Astrocyte (in vitro differentiated cells and primary cell): Measurements from ENCODE around the gene SLC6A4. TPM values are rescaled to one million over a fixed set of nuclear protein-coding genes. Genes with fewer than 3 reads are reported as not detected.

ENCODE experiments used
- DNase-seq: peaks from one replicate; pipeline ENCODE4 v3.0.0-alpha.2; 2010; ENCODE audit warnings: low read depth
- FAIRE-seq: peaks from 2 replicates; lab custom pipeline; 2011; peaks lifted over from hg19 to GRCh38; lab: Jason Lieb, UNC
- H2AFZ ChIP-seq: 2 replicates; pipeline ENCODE4 v1.6.0; 2012; ENCODE audit warnings: low read depth, low read length, inconsistent platforms
- H3K27ac ChIP-seq: 2 replicates; pipeline ENCODE4 v1.5.1; 2011; ENCODE audit warnings: low read depth, low read length, inconsistent platforms
- H3K27me3 ChIP-seq: 2 replicates; pipeline ENCODE4 v1.6.0; 2011; ENCODE audit warnings: low read length, inconsistent platforms; ENCODE audit not compliant: insufficient read depth
- H3K36me3 ChIP-seq: 2 replicates; pipeline ENCODE4 v1.5.1; 2011; ENCODE audit warnings: low read length, inconsistent platforms; ENCODE audit not compliant: insufficient read depth
- H3K4me1 ChIP-seq: 2 replicates; pipeline ENCODE4 v1.5.1; 2011; ENCODE audit warnings: low read length, inconsistent platforms; ENCODE audit not compliant: insufficient read depth
- H3K4me2 ChIP-seq: 2 replicates; pipeline ENCODE4 v1.6.0; 2012; ENCODE audit warnings: low read length, inconsistent platforms
- H3K4me3 ChIP-seq: 2 replicates; pipeline ENCODE4 v1.5.1; 2011; ENCODE audit warnings: low read depth, mild to moderate bottlenecking, low read length, inconsistent platforms; ENCODE audit not compliant: insufficient read depth
- H3K79me2 ChIP-seq: 2 replicates; pipeline ENCODE4 v1.6.0; 2012; ENCODE audit warnings: mild to moderate bottlenecking, low read length, inconsistent platforms; ENCODE audit not compliant: insufficient read depth
- H3K9ac ChIP-seq: 2 replicates; pipeline ENCODE4 v1.6.0; 2012; ENCODE audit warnings: mild to moderate bottlenecking, low read length, inconsistent platforms
- H3K9me3 ChIP-seq: 2 replicates; pipeline ENCODE4 v1.5.1; 2012; ENCODE audit warnings: low read depth, mild to moderate bottlenecking, low read length, inconsistent platforms; ENCODE audit not compliant: insufficient read depth
- H4K20me1 ChIP-seq: 2 replicates; pipeline ENCODE4 v1.6.0; 2012; ENCODE audit warnings: low read length, inconsistent platforms; ENCODE audit not compliant: insufficient read depth
- H3K27ac Mint-ChIP-seq: one replicate; pipeline ENCODE4 v1.8.0; 2021; ENCODE audit warnings: mild to moderate bottlenecking, mixed read lengths; ENCODE audit not compliant: unreplicated experiment
- H3K27me3 Mint-ChIP-seq: one replicate; pipeline ENCODE4 v1.8.0; 2021; ENCODE audit warnings: low read depth, mixed read lengths; ENCODE audit not compliant: unreplicated experiment
- H3K36me3 Mint-ChIP-seq: one replicate; pipeline ENCODE4 v1.8.0; 2021; ENCODE audit warnings: low read depth, mixed read lengths; ENCODE audit not compliant: unreplicated experiment
- H3K4me1 Mint-ChIP-seq: one replicate; pipeline ENCODE4 v1.8.0; 2021; ENCODE audit warnings: low read depth, mixed read lengths; ENCODE audit not compliant: unreplicated experiment
- H3K4me3 Mint-ChIP-seq: one replicate; pipeline ENCODE4 v1.8.0; 2021; ENCODE audit warnings: mild to moderate bottlenecking, moderate library complexity, mixed read lengths; ENCODE audit not compliant: unreplicated experiment
- H3K9me3 Mint-ChIP-seq: one replicate; pipeline ENCODE4 v1.8.0; 2021; ENCODE audit warnings: mild to moderate bottlenecking, mixed read lengths; ENCODE audit not compliant: unreplicated experiment
- CTCF ChIP-seq: IDR thresholded peaks from 2 replicates; pipeline ENCODE4 v1.5.1; 2011; ENCODE audit warnings: low read depth, mild to moderate bottlenecking, inconsistent platforms, low read length, moderate library complexity; ENCODE audit not compliant: insufficient read depth
- EZH2 ChIP-seq: IDR thresholded peaks from 2 replicates; pipeline ENCODE4 v1.6.1; 2012; ENCODE audit warnings: mild to moderate bottlenecking, low read length, inconsistent platforms; ENCODE audit not compliant: insufficient read depth
- total RNA-seq: library from RNA; stranded (reverse); gene quantifications from 2 replicates; pipeline ENCODE4 v1.2.1, GENCODE V29; 2021

Gene SLC6A4
- total RNA-seq, 1 donor from 2014 or later, result not detected

GRCh38 chr17:30271102-30271501 is 35.6 kb upstream of the SLC6A4 start:
- Mint-ChIP-seq H3K27me3 (no peaks in the 10 kb centered on the region), H3K4me1 (peaks cover 17% of the 10 kb centered on the region), H3K36me3 (peaks cover 21% of the 10 kb centered on the region), H3K9me3 (no peaks in the 10 kb centered on the region), H3K27ac (peak overlapping the region; percentile 16), H3K4me3 (peak overlapping the region; percentile 10)
- H3K27me3 ChIP-seq, result no peaks in the 10 kb centered on the region
- TF ChIP-seq EZH2 (no peak), CTCF (no peak)
- FAIRE-seq, result no peak
- H3K4me1 ChIP-seq, result peaks cover 11% of the 10 kb centered on the region
- peaks cover 30% of the 10 kb centered on the region for H3K36me3 ChIP-seq
- H3K9ac ChIP-seq, result no peak overlapping the region
- H3K9me3 ChIP-seq, result no peaks in the 10 kb centered on the region
- H3K27ac ChIP-seq, result peak overlapping the region; percentile 0
- H3K4me3 ChIP-seq, result no peak overlapping the region
- no peak overlapping the region for H2AFZ ChIP-seq
- H3K4me2 ChIP-seq, result peak overlapping the region; percentile 12
- peak; percentile 21 for DNase-seq
- no peaks in the 10 kb centered on the region for H3K79me2 ChIP-seq
- no peaks in the 10 kb centered on the region for H4K20me1 ChIP-seq

GRCh38 chr17:30267625-30268024 is 32.1 kb upstream of the SLC6A4 start:
- no peak for FAIRE-seq

More at GRCh38 chr17:30267625-30268024, 32.1 kb upstream of the SLC6A4 start:
- Mint-ChIP-seq H3K27ac (peak overlapping the region; percentile 54), H3K4me1 (peaks cover 25% of the 10 kb centered on the region), H3K27me3 (no peaks in the 10 kb centered on the region), H3K9me3 (no peaks in the 10 kb centered on the region), H3K36me3 (peaks cover 5% of the 10 kb centered on the region), H3K4me3 (no peak overlapping the region)
- Histone ChIP-seq H2AFZ (no peak overlapping the region), H3K4me3 (no peak overlapping the region), H3K9me3 (no peaks in the 10 kb centered on the region), H3K4me2 (peak overlapping the region; percentile 10), H4K20me1 (no peaks in the 10 kb centered on the region), H3K4me1 (peaks cover 28% of the 10 kb centered on the region), H3K79me2 (no peaks in the 10 kb centered on the region), H3K27me3 (no peaks in the 10 kb centered on the region), H3K36me3 (peaks cover 27% of the 10 kb centered on the region), H3K9ac (no peak overlapping the region), H3K27ac (peak overlapping the region; percentile 38)
- no peak for TF ChIP-seq EZH2
- no peak for TF ChIP-seq CTCF
- DNase-seq, result peak; percentile 66
